ENCODE results near the gene FRY.

DNA sequence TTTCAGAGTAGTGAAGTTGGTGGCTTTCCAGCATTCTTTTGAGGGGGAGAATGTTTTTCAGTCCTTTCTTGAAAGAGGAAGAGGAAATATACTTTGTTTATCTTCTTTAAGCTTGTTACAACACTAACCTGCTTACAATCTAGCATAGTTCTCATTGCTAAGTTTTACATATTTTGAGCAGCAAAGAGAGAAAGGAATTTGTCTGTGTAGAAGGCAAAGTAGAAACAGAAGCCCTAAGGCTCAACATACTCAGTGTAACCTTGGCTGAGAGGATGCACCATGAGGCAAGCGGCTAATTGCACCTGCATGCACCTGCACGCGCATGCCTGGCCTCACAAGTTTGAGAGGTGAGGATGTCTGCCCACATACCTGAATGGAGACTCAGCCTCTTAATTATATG is 2.2 kb downstream of the FRY start:
- TF ChIP-seq, protein P1, sequence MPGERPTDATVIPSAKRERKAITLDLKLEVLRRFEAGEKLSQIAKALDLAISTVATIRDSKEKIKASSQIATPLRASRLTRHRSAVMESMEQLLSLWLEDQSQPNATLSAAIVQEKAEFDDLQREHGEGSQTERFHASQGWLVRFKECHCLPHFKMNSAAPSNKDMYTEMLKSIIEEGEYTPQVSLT (CRISPR knock-in tag; IDR thresholded peaks at IDR 0.05; ENCODE audit: borderline replicate concordance, low read depth): no peak
- TF ChIP-seq NCOA5 (CRISPR knock-in tag; IDR thresholded peaks at IDR 0.05) (no peak), POLR2A (IDR thresholded peaks at IDR 0.05; ENCODE audit: insufficient read depth in 1 of 2, low read depth in 2 of 2, low read length in 2 of 2) (no peak), POGZ (CRISPR knock-in tag; IDR thresholded peaks at IDR 0.05) (no peak), EP300 (IDR thresholded peaks at IDR 0.05; ENCODE audit: low read depth in 2 of 2, low read length in 2 of 2) (no peak), EP300 (CRISPR knock-in tag; IDR thresholded peaks at IDR 0.05; ENCODE audit: borderline replicate concordance) (no peak)
- TF ChIP-seq, protein P2, sequence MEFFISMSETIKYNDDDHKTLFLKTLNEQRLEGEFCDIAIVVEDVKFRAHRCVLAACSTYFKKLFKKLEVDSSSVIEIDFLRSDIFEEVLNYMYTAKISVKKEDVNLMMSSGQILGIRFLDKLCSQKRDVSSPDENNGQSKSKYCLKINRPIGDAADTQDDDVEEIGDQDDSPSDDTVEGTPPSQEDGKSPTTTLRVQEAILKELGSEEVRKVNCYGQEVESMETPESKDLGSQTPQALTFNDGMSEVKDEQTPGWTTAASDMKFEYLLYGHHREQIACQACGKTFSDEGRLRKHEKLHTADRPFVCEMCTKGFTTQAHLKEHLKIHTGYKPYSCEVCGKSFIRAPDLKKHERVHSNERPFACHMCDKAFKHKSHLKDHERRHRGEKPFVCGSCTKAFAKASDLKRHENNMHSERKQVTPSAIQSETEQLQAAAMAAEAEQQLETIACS (CRISPR knock-in tag; IDR thresholded peaks at IDR 0.05): no peak

All from HepG2 (cell line).